ENCODE results near the gene MYO5B.
"Not testable (repeated sequence)": the region's sequence is repeated elsewhere in the genome, so short reads cannot be mapped to it uniquely, and the experiment has no call there.

- not testable (repeated sequence) for TF ChIP-seq CTCF (IDR thresholded peaks at IDR 0.05; ENCODE audit: low read depth, low read length, missing input control); TAF1 (conservative IDR thresholded peaks at IDR 0.05); HNF4G (IDR thresholded peaks at IDR 0.05); HNF4A (conservative IDR thresholded peaks at IDR 0.05); FOXA1 (IDR thresholded peaks at IDR 0.05); JUND (IDR thresholded peaks at IDR 0.05); SP1 (IDR thresholded peaks at IDR 0.05); ZBTB33 (IDR thresholded peaks at IDR 0.05)
Observed at GRCh38 chr18:49789560-49790134, 405.3 kb downstream of the MYO5B start.

All from liver (tissue), 3 donors.